Brain pericyte (primary cell): ENCODE measurements around the gene SYTL3.
"Not testable (repeated sequence)": the region's sequence is repeated elsewhere in the genome, so short reads cannot be mapped to it uniquely, and the experiment has no call there.

Experiments used
- DNase-seq: peaks from one replicate; pipeline ENCODE4 v3.0.0-alpha.2; 2012; ENCODE audit warnings: low read depth, low spot score

The SYTL3 gene

DNA sequence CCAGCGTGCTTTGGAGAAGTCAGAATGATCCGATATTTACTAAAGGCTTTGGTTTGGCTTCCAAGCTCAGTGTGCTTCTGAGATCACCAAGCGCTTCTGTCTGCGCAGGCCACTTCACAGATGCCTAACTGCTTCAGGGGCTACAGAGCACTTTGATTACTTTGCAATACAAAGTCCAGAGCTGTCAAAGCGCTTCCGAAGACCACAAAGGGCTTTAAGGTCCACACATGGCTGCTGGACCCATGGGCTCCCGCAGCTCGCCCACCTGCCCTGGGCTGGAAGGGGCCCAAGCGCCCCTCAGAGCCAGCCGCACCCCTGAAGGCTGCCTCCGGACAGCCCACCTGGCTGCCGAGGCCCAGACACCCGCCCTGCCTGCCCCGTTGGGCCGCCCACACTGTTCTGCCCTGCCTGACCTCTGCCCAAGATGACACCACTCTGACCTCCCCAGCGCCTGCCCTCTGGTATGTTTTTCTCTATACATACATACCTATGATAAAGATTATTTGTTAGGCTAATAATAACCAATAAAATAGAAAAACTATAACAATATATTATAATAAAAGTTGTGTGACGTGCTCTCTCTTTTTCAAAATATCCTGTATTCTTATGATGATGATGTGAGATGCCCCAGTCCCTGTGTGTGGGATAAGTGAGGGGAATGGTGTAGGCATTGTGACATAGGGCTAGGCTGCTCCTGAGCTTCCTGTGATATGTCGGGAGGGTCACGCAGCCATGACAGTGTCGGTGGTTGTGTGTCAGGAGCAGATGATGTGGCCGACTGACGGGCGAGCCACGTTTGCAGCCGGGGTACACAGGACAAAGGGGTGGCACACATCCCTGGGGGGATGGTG is 27.9 kb upstream of the SYTL3 start:
- DNase-seq: no peak

- no peak for DNase-seq
These were observed 27.2 kb upstream of the SYTL3 start for GRCh38 chr6:158622545-158623190.

- DNase-seq: no peak
These were observed 24.9 kb upstream of the SYTL3 start for GRCh38 chr6:158624684-158625682.

DNA sequence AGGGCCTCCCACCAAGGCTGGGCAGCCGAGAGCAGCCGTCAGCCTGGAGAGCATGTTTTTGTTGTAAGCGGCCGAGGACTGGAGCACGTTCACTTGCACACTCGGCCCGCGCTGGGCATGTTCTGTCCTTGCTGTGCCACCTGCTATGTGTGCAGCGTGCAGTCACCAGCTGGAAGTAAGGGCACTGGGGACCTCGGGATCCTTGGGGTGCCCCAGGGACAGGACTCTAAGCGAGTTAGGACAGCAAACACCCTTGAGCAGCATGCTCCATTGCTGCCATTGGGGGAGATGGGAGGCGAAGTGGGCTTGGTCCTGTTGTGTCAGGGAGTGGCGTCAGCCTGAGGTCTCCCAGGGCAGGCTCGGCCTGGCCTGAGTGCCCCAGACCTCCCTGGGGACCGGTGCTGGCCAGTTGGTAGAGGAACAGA is 24.0 kb upstream of the SYTL3 start:
- DNase-seq: no peak

DNA sequence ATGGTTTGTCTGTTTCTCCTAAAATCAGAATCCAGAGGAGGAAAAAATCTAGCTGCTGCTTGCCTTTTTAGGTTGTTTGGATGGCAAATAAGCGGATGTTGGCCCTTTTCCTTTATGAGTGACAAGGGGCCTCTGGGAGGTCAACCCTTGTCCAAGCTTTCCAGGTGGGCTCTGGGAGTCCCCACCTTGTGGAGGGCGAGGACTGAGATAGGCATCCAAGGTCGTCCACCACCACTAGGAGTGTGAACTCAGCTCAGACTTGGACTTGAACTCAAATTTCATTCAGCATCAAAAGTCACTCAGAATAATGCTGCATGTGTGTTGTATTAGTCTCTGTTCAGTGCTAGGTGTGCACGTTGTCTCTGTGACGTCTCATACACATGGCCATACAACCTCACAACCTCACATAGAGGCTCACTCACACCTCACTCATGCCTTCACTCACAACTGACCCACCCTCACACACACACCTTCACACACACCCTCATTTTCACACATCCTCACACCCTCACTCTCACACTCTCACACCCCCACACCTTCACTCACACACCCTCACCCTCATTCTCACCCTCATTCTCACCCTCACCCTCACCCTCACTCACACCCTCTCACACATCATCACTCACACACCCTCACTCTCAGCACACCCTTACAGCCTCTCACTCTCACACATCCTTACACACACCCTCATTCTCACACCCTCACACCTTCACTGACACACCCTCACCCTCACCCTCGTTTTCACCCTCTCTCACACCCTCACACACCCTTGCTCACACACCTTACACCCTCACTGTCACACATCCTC is 23.3 kb upstream of the SYTL3 start:
- no peak for DNase-seq

DNA sequence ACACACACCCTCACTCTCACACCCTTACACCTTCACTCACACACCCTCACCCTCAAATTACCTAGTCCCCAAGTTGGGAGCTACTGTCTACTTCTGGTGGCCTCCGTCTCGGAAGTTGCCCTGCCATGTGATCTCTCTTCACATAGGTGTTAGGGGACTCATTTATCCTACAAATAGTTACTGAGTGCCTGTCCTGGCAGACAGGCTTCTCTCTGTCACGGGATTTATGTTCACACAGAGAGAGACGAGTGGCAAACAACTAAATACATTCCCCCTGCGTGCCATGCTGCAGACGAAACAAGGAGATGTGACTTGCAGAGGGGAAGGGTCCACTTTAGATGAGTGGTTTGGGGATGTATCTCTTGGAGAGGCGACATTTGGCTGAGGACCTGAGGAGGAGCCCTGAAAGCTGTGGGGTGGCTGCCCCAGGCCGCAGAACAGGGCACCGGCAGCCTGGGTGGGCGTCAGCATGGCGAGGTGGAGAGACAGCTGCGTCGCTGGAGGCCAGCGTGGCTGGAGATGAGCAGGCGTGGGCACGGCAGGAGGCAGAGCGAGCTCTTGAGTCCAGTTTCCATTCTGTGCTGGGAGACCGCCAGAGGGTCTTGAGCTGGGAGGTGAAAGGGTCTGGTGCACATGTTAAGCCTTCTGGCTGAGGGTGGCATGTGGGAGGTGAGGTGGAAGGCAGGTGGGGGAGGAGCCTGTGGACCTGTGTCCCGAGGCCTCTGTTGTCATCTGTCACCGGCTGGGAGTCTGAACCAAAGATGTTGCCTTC is 22.5 kb upstream of the SYTL3 start:
- DNase-seq: no peak

GRCh38 chr6:158627940-158628211 is 22.0 kb upstream of the SYTL3 start:
- no peak for DNase-seq

- no peak for DNase-seq
These were observed 21.3 kb upstream of the SYTL3 start for GRCh38 chr6:158628542-158628941.

DNA sequence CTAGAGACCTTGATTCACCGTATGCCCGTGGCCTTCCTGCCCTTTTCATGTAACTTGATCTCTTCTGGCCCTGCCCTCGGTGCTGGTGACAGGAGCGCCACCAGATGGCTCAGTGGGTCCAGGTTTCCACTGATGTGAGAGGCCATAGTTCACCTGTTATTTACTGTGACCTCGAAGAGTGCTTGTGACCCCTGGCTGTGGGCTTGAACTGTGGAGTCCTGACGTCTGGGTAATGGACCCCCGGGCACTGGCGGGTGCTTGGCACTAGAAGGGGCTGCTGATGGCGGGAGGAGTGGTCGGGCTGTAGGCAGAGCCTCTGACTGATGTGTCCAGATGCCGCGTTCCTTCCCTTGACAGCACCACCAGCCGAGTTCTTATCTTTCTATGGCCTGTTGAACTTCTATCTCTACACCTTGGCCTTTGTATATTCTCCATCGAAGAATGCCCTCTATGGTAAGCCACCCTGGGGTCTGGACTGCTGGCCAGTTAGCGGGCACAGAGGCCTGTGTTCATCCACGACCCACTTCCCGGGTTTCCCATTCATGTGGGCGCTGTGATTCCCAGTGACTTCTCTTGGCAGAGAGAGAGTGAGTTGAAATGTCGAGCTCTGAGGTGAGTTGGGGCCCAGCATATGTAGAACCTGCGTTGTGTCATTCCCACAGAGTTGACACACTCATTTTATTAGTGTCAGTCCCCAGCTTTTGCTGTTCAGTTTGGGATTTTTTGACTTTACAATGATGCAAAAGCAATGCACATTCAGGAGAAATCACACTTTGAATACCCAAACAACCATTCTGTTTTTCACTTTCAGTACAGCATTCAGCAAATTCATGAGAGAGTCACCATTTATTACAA is 20.3 kb upstream of the SYTL3 start:
- no peak for DNase-seq

DNA sequence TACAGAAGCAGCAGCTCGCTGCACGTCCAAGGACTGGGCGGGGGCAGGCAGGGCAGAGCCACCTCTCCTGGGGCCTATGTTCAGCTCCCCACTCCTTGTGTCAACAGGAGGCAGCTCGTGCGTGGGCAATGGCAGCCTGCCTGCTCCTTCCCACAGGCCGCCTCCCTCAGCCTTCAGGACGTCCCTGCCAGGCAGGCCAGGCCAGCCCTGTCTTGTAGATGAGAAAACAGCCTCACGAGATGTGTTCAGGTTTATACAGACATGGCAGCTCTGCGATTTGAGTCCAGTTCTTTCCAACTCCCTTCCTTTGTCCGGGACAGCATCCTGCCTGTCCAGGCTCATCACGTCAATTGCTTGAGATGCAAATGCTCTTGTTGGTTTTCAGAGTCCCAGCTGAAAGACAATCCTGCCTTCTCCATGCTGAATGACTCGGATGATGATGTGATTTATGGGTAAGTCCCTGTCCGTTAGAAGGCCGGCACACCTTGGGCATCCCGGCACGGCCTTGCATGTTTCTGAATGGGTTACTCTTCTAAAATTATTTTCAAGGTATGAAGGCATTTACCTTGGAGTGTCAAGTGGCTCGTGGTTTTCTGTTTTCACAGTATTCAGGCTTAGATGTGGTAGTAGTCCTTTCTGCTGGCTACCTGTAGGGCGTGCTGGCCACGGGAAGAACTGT is 18.8 kb upstream of the SYTL3 start:
- DNase-seq: no peak

- peak; percentile 64 for DNase-seq
These were observed 17.9 kb upstream of the SYTL3 start for GRCh38 chr6:158631678-158632537.

- DNase-seq: not testable (repeated sequence)
These were observed 17.2 kb upstream of the SYTL3 start for GRCh38 chr6:158632538-158633119.

GRCh38 chr6:158633127-158633526 is 16.7 kb upstream of the SYTL3 start:
- no peak for DNase-seq

DNA sequence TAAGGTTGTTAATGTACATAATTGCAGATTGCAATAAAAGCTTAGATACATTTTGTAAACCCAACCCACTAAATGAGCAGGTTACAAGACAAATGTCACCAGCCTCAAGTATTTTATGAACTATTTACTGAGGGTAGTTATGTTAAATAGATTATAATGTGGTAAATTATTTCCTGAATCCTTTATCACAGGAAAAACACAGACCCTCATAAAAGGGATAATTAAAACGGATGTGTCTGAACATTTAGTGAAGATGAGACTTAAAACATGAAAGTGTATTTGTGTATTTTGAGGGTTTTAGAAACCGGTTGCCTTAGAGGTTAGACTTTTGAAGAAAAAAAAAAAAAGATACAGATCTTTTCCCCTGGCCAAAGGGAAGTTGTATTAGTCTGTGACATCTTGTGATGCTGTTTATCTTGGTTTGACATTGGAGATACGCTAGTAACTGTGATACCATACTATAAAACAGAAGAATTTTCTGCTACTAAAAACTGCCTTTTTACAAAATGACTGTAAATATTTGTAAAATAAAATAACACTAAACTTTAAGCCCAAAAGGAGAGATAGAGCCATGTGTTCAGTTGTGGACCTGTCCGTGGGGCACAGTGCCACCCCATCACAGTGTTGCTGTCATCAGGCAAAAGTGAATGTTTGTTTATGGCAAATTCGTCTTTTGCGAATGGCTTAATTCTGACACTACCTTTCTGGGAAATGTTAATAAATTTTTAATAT is 15.0 kb upstream of the SYTL3 start:
- DNase-seq: no peak

DNA sequence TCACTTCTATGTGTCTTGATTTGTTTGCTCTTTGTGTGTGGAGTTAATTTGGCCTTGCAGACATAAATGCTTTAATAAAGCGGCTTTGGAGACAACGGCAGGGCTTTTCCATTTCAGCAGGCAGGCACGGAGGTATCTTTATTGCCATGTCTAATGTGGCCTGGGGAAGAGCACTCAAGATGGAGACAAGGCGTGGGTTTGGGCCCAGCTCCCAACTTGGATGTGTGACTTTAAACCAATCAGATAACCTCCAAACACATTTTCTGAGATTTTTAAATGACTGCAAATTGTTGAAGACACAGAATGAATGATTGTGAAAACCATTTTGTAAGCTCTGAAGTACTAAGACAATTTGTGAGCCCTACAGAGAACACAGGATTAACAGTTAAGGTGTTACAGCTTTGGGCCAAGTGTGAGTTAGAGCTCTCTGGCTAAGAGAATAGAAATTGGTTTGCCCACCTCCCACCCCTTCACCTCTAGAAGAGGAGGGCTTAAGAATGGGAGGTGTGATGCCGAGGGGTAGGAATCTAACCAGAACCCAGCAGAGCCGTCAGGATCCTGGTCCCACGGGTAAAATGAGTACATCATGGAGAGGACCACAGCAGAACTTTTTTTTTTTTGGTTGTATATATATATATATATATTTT is 14.3 kb upstream of the SYTL3 start:
- DNase-seq: no peak

- DNase-seq: no peak
These were observed 13.1 kb upstream of the SYTL3 start for GRCh38 chr6:158636778-158637177.
